HepG2 (cell line): ENCODE data around the gene SOAT1. TPM values are rescaled to one million over a fixed set of nuclear protein-coding genes. Genes with fewer than 3 reads are reported as not detected.
A peak's percentile ranks its signal among the peaks of the same experiment; 100 is the strongest.

Source experiments
- FOXK1 ChIP-seq: sonication (generic); formaldehyde crosslinking; IDR thresholded peaks from 2 replicates; pipeline ENCODE4 v1.4.0; 2020; ENCODE audit warnings: low read depth, missing genetic modification reagents, borderline replicate concordance
- FOXK2 ChIP-seq: fragments of 450-650 bp; IDR thresholded peaks from 2 replicates; pipeline ENCODE4 v1.6.1; 2016
- FOXP4 ChIP-seq: sonication (generic); formaldehyde crosslinking; IDR thresholded peaks from 2 replicates; pipeline ENCODE4 v1.4.0; 2020; ENCODE audit warnings: missing genetic modification reagents
- GATA4 ChIP-seq: sonication (generic); IDR thresholded peaks from 2 replicates; pipeline ENCODE4 v1.6.1; 2016; ENCODE audit warnings: antibody characterized with exemption, low read depth, borderline replicate concordance
- GATAD2A ChIP-seq: IDR thresholded peaks from 2 replicates; pipeline ENCODE4 v1.6.1; 2016
- GPN1 ChIP-seq: sonication (generic); formaldehyde crosslinking; IDR thresholded peaks from 2 replicates; pipeline ENCODE4 v1.5.1; 2020; ENCODE audit warnings: missing genetic modification reagents, borderline replicate concordance
- HOMEZ ChIP-seq: IDR thresholded peaks from 2 replicates; pipeline ENCODE4 v1.6.1; 2016; ENCODE audit warnings: low read depth
- HOXA9 ChIP-seq: sonication (generic); formaldehyde crosslinking; IDR thresholded peaks from 2 replicates; pipeline ENCODE4 v1.8.1; 2022; ENCODE audit warnings: missing genetic modification reagents, mild to moderate bottlenecking, moderate library complexity, borderline replicate concordance
- KDM3A ChIP-seq: IDR thresholded peaks from 2 replicates; pipeline ENCODE4 v1.6.1; 2018; ENCODE audit warnings: low read depth, missing compliant biosample characterization
- PHF21A ChIP-seq: sonication (generic); formaldehyde crosslinking; IDR thresholded peaks from 2 replicates; pipeline ENCODE4 v1.5.0; 2020; ENCODE audit warnings: mild to moderate bottlenecking, missing genetic modification reagents
- RBAK ChIP-seq: sonication (generic); formaldehyde crosslinking; IDR thresholded peaks from 2 replicates; pipeline ENCODE4 v1.5.1; 2020; ENCODE audit warnings: mild to moderate bottlenecking, missing genetic modification reagents
- RFXANK ChIP-seq: IDR thresholded peaks from 2 replicates; pipeline ENCODE4 v1.6.1; 2016
- RXRB ChIP-seq: IDR thresholded peaks from 2 replicates; pipeline ENCODE4 v1.6.1; 2016; ENCODE audit warnings: borderline replicate concordance, missing genetic modification reagents, missing compliant biosample characterization
- SNAPC4 ChIP-seq: sonication (generic); formaldehyde crosslinking; IDR thresholded peaks from 2 replicates; pipeline ENCODE4 v1.4.0; 2020; ENCODE audit warnings: mild to moderate bottlenecking, missing genetic modification reagents
- SP5 ChIP-seq: IDR thresholded peaks from 2 replicates; pipeline ENCODE4 v1.6.1; 2016; ENCODE audit warnings: low read depth, borderline replicate concordance
- SRF ChIP-seq: IDR thresholded peaks from 2 replicates; pipeline ENCODE4 v1.6.1; 2011; ENCODE audit warnings: mild to moderate bottlenecking, low read depth, low read length, moderate library complexity
- YY1 ChIP-seq: IDR thresholded peaks from 2 replicates; pipeline ENCODE4 v1.6.1; 2011; ENCODE audit warnings: low read length, low read depth, moderate library complexity, mild to moderate bottlenecking; ENCODE audit not compliant: insufficient read depth, insufficient replicate concordance
- ZNF362 ChIP-seq: sonication (generic); formaldehyde crosslinking; IDR thresholded peaks from 2 replicates; pipeline ENCODE4 v1.4.0; 2020; ENCODE audit warnings: missing genetic modification reagents, mild to moderate bottlenecking, borderline replicate concordance
- ZNF563 ChIP-seq: sonication (generic); formaldehyde crosslinking; IDR thresholded peaks from 2 replicates; pipeline ENCODE4 v1.8.0; 2022; ENCODE audit warnings: mild to moderate bottlenecking, moderate library complexity, missing genetic modification reagents
- ZNF598 ChIP-seq: sonication (generic); formaldehyde crosslinking; IDR thresholded peaks from 2 replicates; pipeline ENCODE4 v1.5.1; 2020; ENCODE audit warnings: mild to moderate bottlenecking, missing genetic modification reagents, borderline replicate concordance
- ZNF747 ChIP-seq: sonication (generic); formaldehyde crosslinking; IDR thresholded peaks from 2 replicates; pipeline ENCODE4 v1.8.1; 2023; ENCODE audit warnings: missing genetic modification reagents, mild to moderate bottlenecking, borderline replicate concordance
- polyA plus RNA-seq, 8 experiments: library from polyadenylated mRNA; depleted of rRNA in 3 of 8; stranded (reverse) in 7 of 8; unstranded in 1 of 8; fragments of >200 nt; fragmentation: Illumina TruSeq in 4 of 8; extraction: Trizol in 4 of 8; gene quantifications; 2 replicates each; pipeline versions ENCODE4 v1.2.1 to v1.2.3, GENCODE V29; 2011 to 2016; ENCODE audit warnings: low read depth in 4 of 8, missing spikeins in 1 of 8, mixed read lengths in 1 of 8; ENCODE audit not compliant: insufficient read depth in 1 of 8
- total RNA-seq, 5 experiments: library from RNA; depleted of rRNA; stranded (reverse); fragments of >200 nt; fragmentation: Illumina TruSeq; extraction: Trizol; gene quantifications; 2 replicates each; pipeline ENCODE4 v1.2.3, GENCODE V29; 2016; ENCODE audit warnings: low read depth in 1 of 5

Gene SOAT1
- total and polyA plus RNA-seq, 2 of the 13 experiments (the other 11 are each of a cell fraction or from before 2014, with no cell fraction given) = 22.3 to 52.0 TPM

- TF ChIP-seq HOMEZ (CRISPR knock-in tag) (no peak), YY1 (no peak), ZNF563 (CRISPR knock-in tag) (0 out of 2 replicates have a peak, but pooled peaks have one; percentile 8), SP5 (CRISPR knock-in tag) (no peak), RBAK (no peak), RXRB (CRISPR knock-in tag) (no peak), PHF21A (CRISPR knock-in tag) (0 out of 2 replicates have a peak, but pooled peaks have one; percentile 18), GATAD2A (CRISPR knock-in tag) (no peak; the same call in 1 of the 2 replicates), SNAPC4 (no peak), GPN1 (CRISPR knock-in tag) (no peak), ZNF362 (CRISPR knock-in tag) (no peak), KDM3A (CRISPR knock-in tag) (no peak), ZNF598 (CRISPR knock-in tag) (0 out of 2 replicates have a peak, but pooled peaks have one; percentile 44), SRF (no peak), HOXA9 (no peak), RFXANK (CRISPR knock-in tag) (0 out of 2 replicates have a peak, but pooled peaks have one; percentile 11), FOXP4 (CRISPR knock-in tag) (no peak), FOXK1 (CRISPR knock-in tag) (no peak), FOXK2 (no peak), GATA4 (no peak), ZNF747 (no peak)
Observed at GRCh38 chr1:179366093-179366800, 72.7 kb downstream of the SOAT1 start (continued).
